Stimulated activated CD8-positive, alpha-beta memory T cell treated with anti-CD3 and anti-CD28 coated beads, Interleukin-7, amount 100 ng/mL, for 24 hours (primary cell): ENCODE measurements around the gene CCDC85C.

Experiments used
- DNase-seq: peaks from one replicate; pipeline ENCODE4 v3.0.0-alpha.2; 2020; ENCODE audit warnings: low read depth

The CCDC85C gene

DNA sequence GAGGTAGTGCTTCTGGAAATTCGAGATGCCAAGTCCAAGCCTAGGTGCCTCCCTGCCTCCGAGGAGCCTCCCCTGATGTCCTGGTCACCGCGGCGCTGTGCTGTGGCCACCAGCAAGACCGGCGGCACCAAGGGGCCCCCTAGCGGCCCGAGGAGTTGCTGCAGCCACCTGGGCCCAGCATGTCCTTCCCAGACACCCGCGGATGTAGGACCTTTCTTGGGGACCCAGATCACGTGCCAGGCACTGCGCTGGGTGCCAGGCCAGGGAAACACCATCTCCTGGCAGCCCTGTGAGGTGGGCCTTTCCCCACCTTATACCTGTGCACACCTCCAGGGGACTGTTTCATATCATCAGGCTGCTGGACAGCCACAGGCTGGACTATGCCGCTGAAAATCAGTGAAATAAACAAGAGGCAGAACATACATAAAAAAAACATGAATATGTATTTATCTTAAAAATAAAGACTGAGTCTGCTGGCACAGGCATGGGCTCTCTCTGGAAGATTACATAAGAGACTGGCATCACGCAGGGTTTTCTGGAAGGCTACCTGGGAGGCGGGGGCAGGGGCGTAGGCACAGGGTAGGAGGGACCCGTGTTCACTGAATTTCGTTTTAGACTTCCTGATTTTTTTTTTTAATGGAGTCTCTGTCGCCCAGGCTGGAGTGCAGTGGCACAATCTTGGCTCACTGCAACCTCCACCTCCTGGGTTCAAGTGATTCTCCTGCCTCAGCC lies 25.0 kb upstream of the CCDC85C start:
- DNase-seq: peak; percentile 24

DNA sequence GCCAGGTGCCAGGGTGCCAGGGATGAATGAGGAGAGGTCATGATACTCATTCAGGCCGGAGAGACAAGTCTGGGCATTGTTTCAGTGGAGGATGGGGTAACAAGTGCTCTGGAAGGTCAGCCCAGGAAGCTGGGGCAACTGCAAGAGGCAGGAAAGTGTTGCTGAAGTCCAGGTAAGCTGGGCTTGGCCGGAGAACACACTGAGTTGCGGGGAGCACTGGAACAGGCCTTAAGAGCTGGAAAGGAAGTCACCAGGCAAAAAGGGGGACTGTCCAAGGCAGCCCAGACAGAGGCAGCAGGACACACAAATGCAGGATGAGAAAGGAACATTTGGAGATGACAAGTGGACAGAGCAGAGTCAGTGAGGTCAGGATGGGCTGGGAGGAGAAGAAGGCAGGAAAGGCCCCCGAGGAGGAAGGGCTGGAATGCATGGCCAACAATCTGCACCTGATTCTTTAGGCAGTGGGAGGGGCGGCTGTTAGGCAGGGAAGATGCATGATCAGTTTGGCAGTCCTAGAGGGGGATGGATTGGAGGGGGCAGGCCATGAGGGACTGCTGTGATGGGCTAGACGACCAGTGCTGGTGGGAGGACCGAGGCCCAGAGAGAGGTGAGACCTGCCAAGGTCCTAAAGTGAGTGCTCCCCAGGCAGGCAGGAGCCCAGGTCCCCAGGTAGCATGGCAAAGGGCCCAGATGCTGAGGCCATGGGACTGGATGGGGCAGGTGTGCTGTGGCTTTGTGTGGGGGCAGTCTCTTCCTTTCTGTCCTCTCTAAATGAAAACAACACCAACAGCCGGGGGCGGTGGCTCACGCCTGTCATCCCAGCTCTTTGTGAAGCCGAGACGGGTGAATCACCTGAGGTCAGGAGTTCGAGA lies 23.7 kb upstream of the CCDC85C start:
- DNase-seq: no peak

DNA sequence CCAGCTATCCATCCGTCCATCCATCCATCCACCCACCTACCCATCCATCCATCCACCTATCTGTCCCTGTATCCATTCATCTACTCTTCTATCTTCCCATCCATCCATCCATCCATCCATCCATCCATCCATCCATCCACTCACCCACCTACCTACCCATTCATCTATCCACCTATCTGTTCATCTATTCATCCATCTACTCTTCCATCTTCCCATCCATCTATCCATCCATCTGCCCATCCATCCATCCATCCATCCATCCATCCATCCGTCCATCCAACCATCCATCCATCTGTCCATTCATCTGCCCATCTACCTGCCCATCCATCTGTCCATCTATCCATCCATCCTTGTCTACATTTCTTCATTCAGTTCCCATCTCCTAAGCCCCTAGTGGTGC lies 23.1 kb upstream of the CCDC85C start:
- DNase-seq: no peak

DNA sequence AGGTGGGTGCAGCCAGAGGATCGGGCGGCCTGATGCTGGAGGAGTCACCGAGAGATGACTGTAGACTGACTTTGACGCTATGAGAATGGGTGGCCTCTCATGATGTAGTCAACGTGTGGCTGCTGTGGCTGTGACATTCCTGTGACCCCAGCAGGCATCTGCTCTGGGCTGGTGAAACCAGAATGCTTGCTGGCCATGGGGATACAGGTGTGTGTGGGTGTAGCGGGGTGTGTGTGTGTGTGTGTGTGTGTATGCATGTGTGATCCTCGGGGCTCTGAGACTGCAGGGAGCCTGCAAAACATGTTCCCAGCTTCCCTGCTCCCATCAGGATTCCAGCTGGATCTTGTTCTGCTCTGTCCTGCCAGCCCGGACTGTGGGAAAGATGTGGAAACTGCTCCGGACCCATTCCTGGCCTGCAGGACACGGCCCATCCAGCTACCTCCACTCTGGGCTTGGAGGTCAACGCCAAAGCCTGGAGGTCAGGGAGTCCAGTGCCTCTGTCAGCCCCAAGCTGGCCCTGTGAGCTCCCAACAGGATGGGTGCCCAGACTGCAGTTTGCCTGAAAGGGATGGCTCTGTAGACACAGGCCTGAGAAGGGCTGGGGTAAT lies 22.1 kb upstream of the CCDC85C start:
- DNase-seq: no peak

DNA sequence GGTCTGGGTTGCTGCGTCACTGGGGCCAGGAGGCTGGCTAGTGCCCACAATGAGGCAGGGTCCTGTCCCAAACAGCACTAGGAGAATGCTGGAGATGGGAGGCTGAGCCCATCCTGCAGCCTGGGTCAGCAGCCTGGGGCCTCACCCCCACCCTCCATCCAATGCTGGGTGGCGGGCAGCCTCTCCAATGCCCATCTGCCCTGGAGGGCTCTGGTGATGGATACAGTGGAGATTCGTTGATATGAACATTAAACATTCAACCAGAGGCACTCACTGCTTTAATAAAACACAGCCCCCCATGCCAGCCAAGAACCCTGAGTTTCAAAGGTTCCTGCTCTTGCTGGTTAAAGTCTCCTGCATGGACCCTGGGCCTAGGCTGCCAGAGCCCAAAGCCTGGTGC lies 21.5 kb upstream of the CCDC85C start:
- DNase-seq: no peak

DNA sequence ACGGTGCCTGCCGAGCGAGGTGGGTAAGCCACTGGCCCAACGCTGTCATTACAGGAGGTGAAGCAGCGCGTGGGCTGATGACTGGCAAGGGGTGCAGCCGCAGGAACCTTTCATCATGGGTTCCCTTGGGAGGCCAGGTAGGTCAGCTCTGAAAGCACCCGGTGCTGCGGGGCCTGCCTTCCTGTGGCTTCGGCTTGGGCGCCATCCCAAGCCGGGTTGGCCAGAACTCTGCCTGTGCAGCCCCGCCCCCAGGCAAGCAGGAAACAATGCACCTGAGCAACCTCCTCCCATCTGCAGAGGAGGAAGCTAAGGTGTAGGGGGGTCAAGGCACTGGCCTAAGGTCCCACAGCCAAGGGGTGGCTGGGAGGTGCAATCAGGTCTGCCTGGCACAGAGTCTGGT lies 21.0 kb upstream of the CCDC85C start:
- no peak for DNase-seq

DNA sequence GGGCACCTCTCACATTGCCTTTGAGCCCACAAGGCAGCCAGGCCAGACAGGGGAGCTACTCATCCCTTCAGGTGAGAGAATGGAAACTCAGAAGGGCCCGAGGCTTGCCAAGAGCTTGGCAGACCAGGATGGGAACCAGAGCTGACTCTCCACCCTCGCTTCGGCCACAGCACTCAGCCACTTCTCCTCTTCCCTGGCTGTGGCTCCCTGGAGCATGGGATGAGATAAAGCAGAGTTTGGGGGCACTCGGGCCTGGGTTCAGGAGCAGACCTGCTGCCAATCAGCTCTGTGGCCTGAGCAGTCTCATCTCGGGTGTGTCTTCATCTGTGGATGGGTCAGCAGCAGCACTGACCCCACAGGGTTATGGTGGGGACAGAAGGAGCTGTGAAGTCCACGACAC lies 20.0 kb upstream of the CCDC85C start:
- no peak for DNase-seq

DNA sequence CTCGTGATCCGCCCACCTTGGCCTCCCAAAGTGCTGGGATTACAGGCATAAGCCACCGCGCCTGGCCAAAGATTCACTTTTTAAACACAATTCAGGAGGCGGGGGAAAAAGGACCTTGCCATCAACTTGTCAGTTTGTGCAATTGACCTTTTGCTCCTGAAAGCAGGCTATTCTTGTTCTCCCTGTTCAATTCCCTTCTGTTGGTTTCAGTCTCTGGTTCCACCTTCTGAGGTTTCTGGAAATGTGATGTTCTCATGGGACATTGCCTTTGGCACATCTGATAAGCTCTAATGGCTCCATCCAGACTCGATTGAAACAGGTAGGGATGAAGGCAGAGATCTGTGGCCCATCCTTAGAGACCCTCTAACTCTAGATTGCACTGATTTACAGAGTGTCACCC lies 17.9 kb upstream of the CCDC85C start:
- DNase-seq: no peak

DNA sequence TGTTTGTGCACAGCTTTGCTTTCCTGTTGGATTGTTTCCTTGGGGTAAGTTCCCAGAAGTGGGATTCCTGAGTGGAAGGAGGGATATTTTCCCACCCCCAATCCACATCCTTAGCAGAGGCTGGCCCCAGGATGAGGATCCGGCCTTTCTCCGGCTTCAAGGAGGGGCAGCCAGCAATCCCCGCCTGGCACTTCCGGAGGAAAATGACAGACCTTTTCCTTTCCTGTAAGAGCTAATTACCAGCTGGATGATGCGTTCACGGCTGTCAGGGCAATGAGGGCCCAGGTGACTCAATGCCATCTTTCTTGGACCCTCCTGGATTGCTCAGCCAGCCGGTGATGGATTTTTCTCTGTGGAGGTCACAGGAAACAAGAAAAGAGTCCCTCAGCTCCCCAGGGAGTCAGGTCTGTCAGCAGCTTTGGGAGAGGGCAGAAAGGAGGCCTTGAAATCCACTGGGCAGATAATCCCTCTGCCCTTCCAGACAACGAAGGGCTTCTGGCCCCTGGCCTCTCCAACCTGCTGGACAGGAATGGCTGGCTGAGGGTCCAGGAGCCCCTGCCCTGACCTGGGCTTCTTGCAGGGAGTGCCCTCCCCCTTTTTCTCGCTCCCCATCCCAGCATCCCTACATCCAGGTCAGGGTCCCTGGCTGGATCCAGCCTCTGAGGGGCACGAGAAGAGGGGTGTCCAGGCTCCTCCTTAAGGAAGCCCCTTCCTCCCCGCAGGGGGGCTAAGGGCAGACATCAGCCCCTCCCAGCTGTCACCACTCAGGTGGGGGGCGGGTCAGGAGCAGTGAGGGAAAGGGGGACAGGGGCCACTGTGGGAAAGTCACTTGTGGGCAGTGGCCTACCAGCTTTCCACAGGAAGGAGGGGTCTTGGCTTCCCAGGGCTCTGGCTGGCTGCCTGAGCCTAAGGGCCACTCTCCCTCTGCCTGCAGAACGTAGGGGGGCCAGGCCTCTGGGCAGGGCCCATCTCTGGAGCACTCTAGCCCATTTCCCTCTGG lies 16.1 kb upstream of the CCDC85C start:
- no peak for DNase-seq

DNA sequence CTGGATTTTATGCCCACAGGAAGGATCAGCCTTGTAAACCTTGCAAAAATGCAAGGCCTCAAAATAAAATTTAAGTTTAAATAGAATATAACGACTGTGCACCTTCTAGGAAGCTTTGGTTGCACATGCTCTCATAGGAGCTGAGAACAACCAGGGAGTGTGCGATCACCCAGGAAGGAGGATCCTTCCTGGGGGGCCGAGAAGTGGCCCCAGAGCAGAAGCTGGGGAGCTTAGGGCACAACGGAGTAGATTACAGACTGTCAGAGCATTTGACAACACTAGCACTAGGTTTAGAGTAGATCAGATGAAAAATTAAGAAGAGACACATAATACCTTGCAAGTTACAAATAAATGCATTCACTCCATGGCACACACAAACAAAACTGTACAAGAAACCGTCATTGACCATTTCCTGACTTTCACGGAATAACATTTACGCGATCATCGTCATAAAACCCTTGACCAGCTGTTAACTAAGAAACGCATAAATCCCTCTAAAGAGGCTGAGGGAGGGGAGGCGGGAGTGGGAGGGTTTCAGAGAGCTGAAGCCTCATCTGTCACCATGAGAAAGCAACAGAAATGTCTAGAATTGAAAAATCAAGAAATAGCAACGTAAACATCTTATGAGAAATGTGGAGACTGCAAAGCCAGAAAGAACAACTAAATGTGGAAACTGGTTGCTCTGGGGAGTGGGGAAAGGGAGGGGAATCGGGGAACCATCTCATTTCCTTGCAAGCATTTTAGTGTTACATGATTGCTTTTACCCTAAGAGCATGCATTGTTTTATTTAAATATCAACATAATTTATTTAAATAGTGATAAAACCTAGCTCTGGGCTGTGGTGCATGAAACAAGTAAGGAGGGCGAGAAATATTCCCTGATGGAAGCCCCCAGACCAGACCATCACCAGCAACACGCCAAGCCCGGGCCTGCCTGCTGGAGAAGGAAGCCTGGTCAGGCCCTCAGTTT lies 13.1 kb upstream of the CCDC85C start:
- no peak for DNase-seq

DNA sequence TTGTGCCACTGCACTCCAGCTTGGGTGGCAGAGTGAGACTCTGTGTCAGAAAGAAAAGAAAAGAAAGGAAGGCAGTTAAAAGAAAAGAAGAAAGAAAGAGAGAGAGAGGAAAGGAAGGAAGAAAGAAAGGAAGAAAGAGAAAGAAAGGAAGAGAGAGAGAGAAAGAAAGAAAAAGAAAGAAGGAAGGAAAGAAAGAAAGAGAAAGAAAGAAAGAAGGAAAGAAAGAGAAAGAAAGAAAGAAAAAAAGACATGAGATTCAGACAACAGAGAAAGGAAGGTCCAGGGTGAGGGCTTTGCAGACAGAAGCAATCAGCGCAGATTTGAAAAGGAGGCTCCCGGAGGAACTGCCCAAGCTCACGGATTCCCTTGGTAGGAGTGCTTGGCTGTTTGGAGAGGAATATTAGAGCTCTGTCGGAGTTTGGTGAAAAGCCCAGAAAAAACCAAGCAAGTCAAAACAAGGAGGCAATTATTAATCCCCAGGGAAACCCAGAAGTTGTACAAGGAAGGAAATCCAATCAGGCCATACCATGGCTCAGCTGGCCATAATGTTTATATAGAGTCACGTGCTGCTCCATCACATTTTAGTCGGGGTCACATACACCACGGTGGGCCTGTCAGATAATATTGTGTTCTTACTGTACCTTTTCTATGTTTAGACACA lies 11.6 kb upstream of the CCDC85C start:
- DNase-seq: no peak

DNA sequence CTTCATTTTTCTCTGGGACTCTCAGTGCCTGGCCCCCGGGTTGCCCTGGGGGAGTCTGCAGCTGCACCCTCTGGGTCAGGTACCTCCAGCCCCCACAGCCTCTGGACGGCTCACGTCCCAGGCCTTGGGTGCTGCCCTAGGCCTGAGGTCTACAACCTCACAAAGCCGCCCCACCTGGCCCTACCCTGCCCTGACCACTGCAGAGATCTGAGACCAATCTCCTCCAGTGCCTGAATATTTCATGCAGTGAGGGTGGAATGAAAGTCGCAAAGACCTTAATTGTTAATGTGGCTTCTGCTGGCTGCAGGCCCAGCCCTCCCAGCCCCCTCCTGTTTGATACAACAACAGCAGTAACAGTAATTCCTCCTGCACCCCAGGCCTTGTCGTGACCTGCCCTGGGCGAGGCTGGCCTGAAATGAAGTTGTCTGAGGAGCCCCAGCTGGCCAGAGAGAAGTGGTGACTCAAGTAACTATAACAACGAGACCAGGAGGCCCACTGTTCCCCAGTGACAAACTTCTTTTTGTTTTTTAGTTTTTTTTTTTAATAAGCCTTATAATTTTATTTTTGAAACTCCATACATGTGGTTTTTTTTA lies 8.8 kb upstream of the CCDC85C start:
- no peak for DNase-seq

DNA sequence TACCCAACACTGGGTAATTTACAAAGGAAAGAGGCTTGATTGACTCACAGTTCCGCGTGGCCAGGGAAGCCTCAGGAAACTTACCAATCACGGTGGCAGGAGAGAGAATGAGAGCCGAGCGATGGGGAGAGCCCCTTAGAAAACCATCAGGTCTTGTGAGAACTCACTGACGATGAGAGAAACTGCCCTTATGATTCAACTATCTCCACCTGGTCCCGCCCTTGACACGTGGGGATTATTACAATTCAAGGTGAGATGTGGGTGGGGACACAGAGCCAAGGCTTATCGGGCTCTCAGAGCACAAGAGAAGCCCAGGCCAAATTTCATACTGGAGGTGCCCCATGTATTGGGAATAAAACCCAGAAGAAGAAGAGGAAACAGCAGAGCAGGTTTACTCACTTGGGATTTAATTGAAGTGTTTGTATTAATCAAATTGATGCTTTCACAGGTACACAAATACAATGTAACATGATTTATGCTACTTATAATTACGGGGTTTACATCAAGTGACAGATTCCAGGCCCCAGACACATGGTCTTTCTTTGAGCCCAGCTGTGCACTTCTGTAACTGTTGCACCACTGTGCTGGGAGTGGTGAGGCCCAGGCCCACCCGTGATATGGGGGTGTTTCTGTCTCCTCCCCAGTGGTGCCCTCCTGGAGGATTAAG lies 8.2 kb upstream of the CCDC85C start:
- DNase-seq: no peak

DNA sequence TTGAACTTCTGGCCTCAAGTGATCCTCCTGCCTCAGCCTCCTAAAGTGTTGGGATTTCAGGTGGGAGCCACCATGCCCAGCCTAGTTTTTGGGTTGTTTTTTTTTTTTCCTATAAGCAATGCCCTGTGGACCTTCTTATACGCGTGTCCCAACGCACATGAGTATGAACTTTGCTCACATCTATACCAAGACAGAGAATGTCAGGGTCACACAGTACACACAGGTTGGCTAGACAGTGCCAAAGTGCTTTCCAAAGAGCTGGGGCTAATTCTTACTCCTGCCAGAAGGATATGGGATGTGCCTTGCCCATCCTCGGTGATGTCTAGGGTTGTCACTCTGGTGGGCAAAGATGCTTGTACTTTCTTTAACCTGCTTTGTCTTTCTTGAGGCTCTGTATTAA lies 7.6 kb upstream of the CCDC85C start:
- DNase-seq: no peak

DNA sequence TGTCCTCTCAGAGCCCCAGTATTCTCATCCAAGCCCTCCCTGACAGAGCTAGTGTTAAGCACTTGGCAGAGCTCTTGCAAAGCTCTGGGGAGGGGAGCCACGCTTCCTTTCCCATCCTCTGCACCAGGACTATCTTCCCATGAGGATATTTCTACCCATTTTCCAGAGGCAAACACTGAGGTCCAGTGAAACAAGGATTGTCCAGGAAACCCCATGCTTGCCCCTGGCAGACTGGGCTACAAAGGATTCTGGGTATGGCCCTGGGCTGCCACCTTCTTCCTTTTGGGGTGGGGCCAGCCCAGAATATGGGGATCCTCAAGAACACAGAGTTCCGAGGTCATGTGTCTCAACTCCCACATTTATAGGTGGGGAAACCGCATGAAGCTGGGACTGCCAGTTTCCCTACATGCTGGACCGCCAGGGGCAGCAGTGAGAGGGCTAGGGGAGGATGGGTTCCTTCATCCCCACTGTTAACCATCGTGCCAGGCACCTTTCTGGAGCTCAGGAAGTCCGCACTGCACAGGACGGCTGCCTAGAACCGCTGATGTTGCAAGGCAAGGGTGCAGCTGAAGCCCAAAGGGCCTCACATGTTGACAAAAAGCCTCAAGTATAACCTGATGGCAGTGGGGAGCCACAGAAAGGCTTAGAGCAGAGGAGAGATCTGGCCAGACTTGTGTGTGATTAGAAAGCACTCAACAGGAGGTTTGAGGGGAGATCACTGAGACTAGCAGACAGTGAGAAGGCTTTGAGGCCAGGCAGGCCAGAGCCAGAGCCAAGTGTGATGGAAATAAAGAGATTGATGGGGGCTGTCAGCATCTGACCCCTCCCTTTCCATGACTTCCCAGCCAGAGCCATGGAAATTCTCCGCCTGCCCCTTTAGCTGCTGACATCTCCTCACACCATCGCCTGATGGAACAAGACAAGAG lies 5.5 kb upstream of the CCDC85C start:
- DNase-seq: no peak

DNA sequence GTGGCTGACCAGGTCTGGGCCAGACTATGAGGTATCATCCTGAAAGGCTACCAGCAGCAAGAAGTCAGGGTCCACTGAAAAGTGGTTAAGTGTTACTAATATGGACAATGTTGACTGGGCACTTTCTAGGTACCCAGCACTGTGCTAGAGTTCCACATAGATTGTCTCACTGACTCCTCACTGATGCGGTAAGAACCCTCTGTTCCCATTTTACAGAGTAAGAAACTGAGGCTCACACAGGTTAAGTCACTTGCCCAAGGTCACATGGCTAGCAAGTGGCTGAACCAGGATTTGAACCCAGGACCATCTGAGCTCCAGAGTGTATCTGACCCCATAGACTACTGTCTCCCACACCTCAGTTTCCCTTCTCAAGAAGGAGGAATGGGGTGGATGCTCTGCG lies 4.6 kb upstream of the CCDC85C start:
- DNase-seq: no peak

DNA sequence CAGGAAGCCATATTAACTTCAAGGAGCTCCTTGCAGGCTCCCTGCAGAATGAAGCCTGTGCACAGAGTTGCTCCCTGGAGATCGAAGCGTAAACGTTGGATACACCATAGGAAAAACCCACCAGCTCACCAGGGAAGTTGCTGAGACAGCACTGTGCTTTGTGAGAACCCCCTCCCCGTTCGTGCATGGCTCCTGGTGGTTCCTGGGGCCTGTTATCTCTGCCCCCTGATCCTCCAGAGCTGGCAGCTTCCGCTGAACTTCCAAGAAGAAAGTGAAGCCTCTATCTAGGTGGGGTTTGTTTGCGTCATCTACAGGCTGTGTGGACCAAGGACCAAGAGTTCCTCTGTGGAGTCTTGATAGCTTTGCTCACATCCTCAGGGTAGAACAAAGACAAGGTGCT lies 2.4 kb upstream of the CCDC85C start:
- no peak for DNase-seq
